ENCODE results near the gene CD226. TPM values are rescaled to one million over a fixed set of nuclear protein-coding genes. Genes with fewer than 3 reads are reported as not detected.

The CD226 gene
- total and polyA plus RNA-seq, 2 of the 4 experiments (the other 2 are of a cell fraction), result 0.29 to 1.1 TPM

GRCh38 chr18:69804776-69805501 lies 142.7 kb downstream of the CD226 start:
- H2AFZ ChIP-seq (replicated peaks; ENCODE audit: low read length, poor library complexity), result no peak overlapping the region
- in situ Hi-C loops (cut with MboI; ENCODE audit: low sequenced_read_pairs) (no loop called here), intact Hi-C loops (cut with micrococcal nuclease) (loop anchor here (10.0 kb wide), 1 partner anchor 650 kb away; no protein-coding TSS in a partner anchor), dilution Hi-C loops (cut with HindIII; ENCODE audit: low sequenced_read_pairs, unreplicated experiment) (no loop called here)
- no peak overlapping the region for H3K14ac ChIP-seq (replicated peaks; ENCODE audit: low read depth, low read length)
- H3K27ac ChIP-seq (ENCODE audit: insufficient read depth, low read length), result no peak overlapping the region
- H3K56ac ChIP-seq (ENCODE audit: extremely low read depth, insufficient read depth, low read length), result no peak overlapping the region
- no peak for DNase-seq
- H3K9me1 ChIP-seq (ENCODE audit: insufficient read depth, low read length), result no peaks in the 10 kb centered on the region
- H2AK9ac ChIP-seq (replicated peaks; ENCODE audit: low read depth, low read length, poor library complexity), result no peak overlapping the region
- no TSS peak for BruUV-seq (replicated peaks)
- H2BK15ac ChIP-seq (ENCODE audit: low read depth, low read length), result no peak overlapping the region; the same call in 2 of the 3 replicates
- H4K8ac ChIP-seq (ENCODE audit: low read depth in 2 of 2, low read length in 2 of 2), result no peak overlapping the region
- no CpG with 5 or more reads among the region's 5 CpGs for WGBS, 2 experiments (ENCODE audit: extremely low coverage in 2 of 2, insufficient read length in 1 of 2)
- no peak overlapping the region for H2AK5ac ChIP-seq (ENCODE audit: low read depth, low read length)
- no peak overlapping the region for H4K91ac ChIP-seq (ENCODE audit: insufficient read depth, low read depth, low read length)
- H3K9ac ChIP-seq (ENCODE audit: low read depth, low read length), result no peak overlapping the region
- H3K36me3 ChIP-seq (ENCODE audit: control insufficient read depth, insufficient read depth, low read length), result no peaks in the 10 kb centered on the region
- no peak overlapping the region for H3K23ac ChIP-seq (ENCODE audit: low read depth, low read length)
- H2BK20ac ChIP-seq (ENCODE audit: low read depth, low read length), result no peak overlapping the region
- H3K9me3 ChIP-seq (ENCODE audit: control insufficient read depth, insufficient read depth, low read length), result no peaks in the 10 kb centered on the region
- no peak for ATAC-seq (ENCODE audit: low read depth)
- no peak overlapping the region for H2BK5ac ChIP-seq (ENCODE audit: low read depth, low read length, poor library complexity, severe bottlenecking)
- H3K79me1 ChIP-seq (ENCODE audit: low read depth in 1 of 2, low read length in 2 of 2), result no peaks in the 10 kb centered on the region
- H4K5ac ChIP-seq (ENCODE audit: low read depth, low read length), result no peak overlapping the region
- no peak overlapping the region for H3K18ac ChIP-seq (ENCODE audit: low read depth, low read length)
- H3K4me2 ChIP-seq (ENCODE audit: low read depth, low read length), result no peak overlapping the region
- no peak for TF ChIP-seq CEBPB (IDR thresholded peaks at IDR 0.05; ENCODE audit: low read depth, low read length)
- no peak for TF ChIP-seq MAZ (IDR thresholded peaks at IDR 0.05; ENCODE audit: borderline replicate concordance, low read depth, low read length)
- no peak for TF ChIP-seq SMC3 (IDR thresholded peaks at IDR 0.05; ENCODE audit: low read depth, low read length)
- TF ChIP-seq RCOR1 (IDR thresholded peaks at IDR 0.05; ENCODE audit: insufficient replicate concordance, low read length), result no peak
- TF ChIP-seq MAFK (IDR thresholded peaks at IDR 0.05; ENCODE audit: low read depth, low read length), result no peak
- no peak for TF ChIP-seq CHD1 (IDR thresholded peaks at IDR 0.05; ENCODE audit: low read depth, low read length)
- no peak for TF ChIP-seq BHLHE40 (IDR thresholded peaks at IDR 0.05; ENCODE audit: low read depth, low read length)
- no peak for TF ChIP-seq POLR2A (IDR thresholded peaks at IDR 0.05; ENCODE audit: low read depth, low read length)
- no peaks in the 10 kb centered on the region for H3K27me3 ChIP-seq (ENCODE audit: control insufficient read depth, insufficient read depth, low read length)
- ChIA-PET POLR2A (ENCODE audit: unreplicated experiment) (interaction anchor here (0.6 kb wide), 1 partner anchor 318 kb away, joined by 3 read pairs; no protein-coding TSS in a partner anchor), CTCF (no interaction called here)
- H2BK120ac ChIP-seq (ENCODE audit: low read depth, low read length), result no peak overlapping the region
- no peaks in the 10 kb centered on the region for H4K20me1 ChIP-seq (ENCODE audit: insufficient read depth, low read length)
- no peak overlapping the region for H3K4me3 ChIP-seq (ENCODE audit: insufficient read depth, low read depth, low read length)
- H3K4me1 ChIP-seq (ENCODE audit: control insufficient read depth, insufficient read depth, low read length), result no peaks in the 10 kb centered on the region
- no peak overlapping the region for H3K4ac ChIP-seq (ENCODE audit: low read depth, low read length)

Measured in IMR-90 (cell line).